ENCODE measurements around the gene PITX2.
A peak's percentile ranks its signal among the peaks of the same experiment; 100 is the strongest.
"Not testable (repeated sequence)": the region's sequence is repeated elsewhere in the genome, so short reads cannot be mapped to it uniquely, and the experiment has no call there.

Gene PITX2

GRCh38 chr4:110610940-110611831, 11.7 kb downstream of the PITX2 start:
- no peak for DNase-seq (ENCODE audit: low spot score)

GRCh38 chr4:110610620-110610939, 12.3 kb downstream of the PITX2 start:
- DNase-seq (ENCODE audit: low spot score): no peak

GRCh38 chr4:110609044-110609750, 13.7 kb downstream of the PITX2 start:
- DNase-seq (ENCODE audit: low spot score): no peak

GRCh38 chr4:110605077-110605476, 17.8 kb downstream of the PITX2 start:
- no peak for DNase-seq (ENCODE audit: low spot score)

GRCh38 chr4:110602061-110602460, 20.8 kb downstream of the PITX2 start:
- DNase-seq (ENCODE audit: low spot score): no peak

GRCh38 chr4:110597582-110597981, 25.3 kb downstream of the PITX2 start:
- no peak for DNase-seq (ENCODE audit: low spot score)

GRCh38 chr4:110596431-110596830, 26.4 kb downstream of the PITX2 start:
- no peak for DNase-seq (ENCODE audit: low spot score)

GRCh38 chr4:110595583-110595982, 27.3 kb downstream of the PITX2 start:
- no peak for DNase-seq (ENCODE audit: low spot score)

- no peak for DNase-seq (ENCODE audit: low spot score)
Measured at GRCh38 chr4:110589297-110589696, 33.6 kb downstream of the PITX2 start.

GRCh38 chr4:110587666-110588285, 35.1 kb downstream of the PITX2 start:
- DNase-seq (ENCODE audit: low spot score): no peak

GRCh38 chr4:110586131-110586850, 36.6 kb downstream of the PITX2 start:
- DNase-seq (ENCODE audit: low spot score): peak; percentile 30

GRCh38 chr4:110576696-110577095, 46.2 kb downstream of the PITX2 start:
- DNase-seq (ENCODE audit: low spot score): not testable (repeated sequence)
